Measurements from ENCODE around the gene HHATL. TPM values are rescaled to one million over a fixed set of nuclear protein-coding genes. Genes with fewer than 3 reads are reported as not detected.

The HHATL gene
- total RNA-seq, 2 experiments from 2014 or later: not detected

- BruUV-seq (replicated peaks): no TSS peak
- no peaks in the 10 kb centered on the region for H3K36me3 ChIP-seq (ENCODE audit: insufficient read depth, low read length)
- no peak overlapping the region for H3K4me3 ChIP-seq (ENCODE audit: low read depth, low read length, poor library complexity, severe bottlenecking)
- H3K9me2 ChIP-seq (ENCODE audit: insufficient read depth, low read length): no peaks in the 10 kb centered on the region
- H3K4me1 ChIP-seq (ENCODE audit: insufficient read depth, low read length, poor library complexity, severe bottlenecking): no peaks in the 10 kb centered on the region
- H3K4me2 ChIP-seq (ENCODE audit: low read length): no peak overlapping the region
- CTCF ChIA-PET (ENCODE audit: unreplicated experiment): no interaction called here
- no peak overlapping the region for H3K27ac ChIP-seq (ENCODE audit: low read depth, low read length, poor library complexity, severe bottlenecking)
- no peaks in the 10 kb centered on the region for H3K9me3 ChIP-seq (ENCODE audit: low read length)
- POLR2A ChIA-PET: no interaction called here
- no peak for DNase-seq (ENCODE audit: low spot score)
- H4K20me1 ChIP-seq (ENCODE audit: insufficient read depth, low read length): no peaks in the 10 kb centered on the region
- no peak for TF ChIP-seq CTCF (conservative IDR thresholded peaks at IDR 0.05; ENCODE audit: low read length)
- intact Hi-C loops (cut with micrococcal nuclease; ENCODE audit: unreplicated experiment): no loop called here
- H2AFZ ChIP-seq (ENCODE audit: low read length): no peak overlapping the region
- H3K79me2 ChIP-seq (ENCODE audit: insufficient read depth, low read depth, low read length): no peaks in the 10 kb centered on the region
Measured at GRCh38 chr3:42750834-42751233, 48.2 kb upstream of the HHATL start.

- no peaks in the 10 kb centered on the region for H3K79me2 ChIP-seq (ENCODE audit: insufficient read depth, low read depth, low read length)
- no TSS peak for BruUV-seq (replicated peaks)
- no peaks in the 10 kb centered on the region for H3K9me3 ChIP-seq (ENCODE audit: low read length)
- intact Hi-C loops (cut with micrococcal nuclease; ENCODE audit: unreplicated experiment): loop anchor here (10.0 kb wide), 1 partner anchor 95 kb away; the partner anchor contains the start of gene ZBTB47
- H2AFZ ChIP-seq (ENCODE audit: low read length): no peak overlapping the region
- no peak overlapping the region for H3K4me3 ChIP-seq (ENCODE audit: low read depth, low read length, poor library complexity, severe bottlenecking)
- peak; percentile 69 for TF ChIP-seq CTCF (conservative IDR thresholded peaks at IDR 0.05; ENCODE audit: low read length)
- TF ChIP-seq EZH2phosphoT487 (IDR thresholded peaks at IDR 0.05; ENCODE audit: borderline replicate concordance, low read depth, low read length): no peak
- H4K20me1 ChIP-seq (ENCODE audit: insufficient read depth, low read length): no peaks in the 10 kb centered on the region
- ChIA-PET POLR2A (no interaction called here), CTCF (ENCODE audit: unreplicated experiment) (interaction anchor here (0.6 to 1.1 kb wide), 3 partner anchors 8 to 590 kb away, joined by 3 to 5 read pairs (median 3); no protein-coding TSS in a partner anchor)
- H3K36me3 ChIP-seq (ENCODE audit: insufficient read depth, low read length): no peaks in the 10 kb centered on the region
- DNase-seq (ENCODE audit: low spot score): peak; percentile 6
- no peak overlapping the region for H3K27ac ChIP-seq (ENCODE audit: low read depth, low read length, poor library complexity, severe bottlenecking)
- H3K9me2 ChIP-seq (ENCODE audit: insufficient read depth, low read length): no peaks in the 10 kb centered on the region
- no peak overlapping the region for H3K4me2 ChIP-seq (ENCODE audit: low read length)
- no peaks in the 10 kb centered on the region for H3K4me1 ChIP-seq (ENCODE audit: insufficient read depth, low read length, poor library complexity, severe bottlenecking)
Measured at GRCh38 chr3:42749753-42750231, 47.2 kb upstream of the HHATL start.

GRCh38 chr3:42749025-42749752 lies 46.6 kb upstream of the HHATL start:
- Histone ChIP-seq H3K27ac (ENCODE audit: low read depth, low read length, poor library complexity, severe bottlenecking) (no peak overlapping the region), H3K4me2 (ENCODE audit: low read length) (no peak overlapping the region), H3K9me3 (ENCODE audit: low read length) (no peaks in the 10 kb centered on the region), H4K20me1 (ENCODE audit: insufficient read depth, low read length) (no peaks in the 10 kb centered on the region), H3K36me3 (ENCODE audit: insufficient read depth, low read length) (no peaks in the 10 kb centered on the region), H2AFZ (ENCODE audit: low read length) (no peak overlapping the region), H3K4me3 (ENCODE audit: low read depth, low read length, poor library complexity, severe bottlenecking) (no peak overlapping the region), H3K9me2 (ENCODE audit: insufficient read depth, low read length) (no peaks in the 10 kb centered on the region), H3K79me2 (ENCODE audit: insufficient read depth, low read depth, low read length) (no peaks in the 10 kb centered on the region), H3K4me1 (ENCODE audit: insufficient read depth, low read length, poor library complexity, severe bottlenecking) (no peaks in the 10 kb centered on the region)
- TF ChIP-seq CTCF (conservative IDR thresholded peaks at IDR 0.05; ENCODE audit: low read length): no peak
- no peak for TF ChIP-seq EZH2phosphoT487 (IDR thresholded peaks at IDR 0.05; ENCODE audit: borderline replicate concordance, low read depth, low read length)
- POLR2A ChIA-PET: no interaction called here
- DNase-seq (ENCODE audit: low spot score): no peak
- BruUV-seq (replicated peaks): no TSS peak
- CTCF ChIA-PET (ENCODE audit: unreplicated experiment): interaction anchor here (0.6 to 1.1 kb wide), 2 partner anchors 8 to 28 kb away, joined by 3 read pairs; no protein-coding TSS in a partner anchor
- intact Hi-C loops (cut with micrococcal nuclease; ENCODE audit: unreplicated experiment): loop anchor here (10.0 kb wide), 1 partner anchor 94 kb away; the partner anchor contains the start of gene ZBTB47
